Renal cortical epithelial cell (primary cell): ENCODE results near the gene PCDHGB6. TPM values are rescaled to one million over a fixed set of nuclear protein-coding genes. Genes with fewer than 3 reads are reported as not detected.
A peak's percentile ranks its signal among the peaks of the same experiment; 100 is the strongest.
"Not testable (repeated sequence)": the region's sequence is repeated elsewhere in the genome, so short reads cannot be mapped to it uniquely, and the experiment has no call there.

Experiments used
- DNase-seq: peaks from one replicate; pipeline ENCODE4 v3.0.0-alpha.2; 2011; ENCODE audit warnings: low read depth
- total RNA-seq: library from RNA; depleted of rRNA; stranded (reverse); fragments of >200 nt; gene quantifications from 2 replicates; pipeline ENCODE4 v1.2.3, GENCODE V29; 2014

The PCDHGB6 gene
- total RNA-seq, 1 donor from 2014 or later: 2.3 TPM

DNA sequence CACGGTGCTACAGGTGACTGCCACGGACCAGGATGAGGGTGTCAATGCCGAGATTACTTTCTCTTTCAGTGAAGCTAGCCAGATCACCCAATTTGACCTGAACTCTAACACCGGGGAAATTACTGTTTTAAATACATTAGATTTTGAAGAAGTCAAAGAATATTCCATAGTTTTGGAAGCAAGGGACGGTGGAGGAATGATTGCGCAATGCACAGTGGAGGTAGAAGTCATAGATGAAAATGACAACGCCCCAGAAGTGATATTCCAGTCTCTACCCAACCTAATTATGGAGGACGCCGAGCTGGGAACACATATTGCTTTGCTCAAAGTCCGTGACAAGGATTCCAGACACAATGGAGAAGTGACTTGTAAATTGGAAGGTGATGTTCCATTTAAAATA is 19.2 kb upstream of the PCDHGB6 start:
- DNase-seq: no peak

DNA sequence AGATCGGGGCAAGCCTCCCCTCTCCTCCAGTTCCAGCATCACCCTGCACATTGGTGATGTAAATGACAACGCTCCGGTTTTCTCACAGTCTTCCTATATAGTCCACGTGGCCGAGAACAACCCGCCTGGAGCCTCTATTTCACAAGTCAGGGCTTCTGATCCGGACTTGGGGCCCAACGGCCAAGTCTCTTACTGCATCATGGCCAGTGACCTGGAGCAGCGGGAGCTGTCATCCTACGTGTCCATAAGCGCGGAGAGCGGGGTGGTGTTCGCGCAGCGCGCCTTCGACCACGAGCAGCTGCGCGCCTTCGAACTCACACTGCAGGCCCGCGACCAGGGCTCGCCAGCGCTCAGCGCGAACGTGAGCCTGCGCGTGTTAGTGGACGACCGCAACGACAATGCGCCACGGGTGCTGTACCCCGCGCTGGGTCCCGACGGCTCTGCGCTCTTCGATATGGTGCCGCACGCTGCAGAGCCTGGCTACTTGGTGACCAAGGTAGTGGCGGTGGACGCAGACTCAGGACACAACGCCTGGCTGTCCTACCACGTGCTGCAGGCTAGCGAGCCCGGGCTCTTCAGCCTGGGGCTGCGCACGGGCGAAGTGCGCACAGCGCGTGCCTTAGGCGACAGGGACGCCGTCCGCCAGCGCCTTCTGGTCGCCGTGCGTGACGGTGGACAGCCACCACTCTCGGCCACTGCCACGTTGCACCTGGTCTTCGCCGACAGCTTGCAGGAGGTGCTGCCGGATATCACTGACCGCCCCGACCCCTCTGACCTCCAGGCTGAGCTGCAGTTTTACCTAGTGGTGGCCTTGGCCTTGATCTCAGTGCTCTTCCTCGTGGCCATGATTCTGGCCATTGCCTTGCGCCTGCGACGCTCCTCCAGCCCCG is 18.4 kb upstream of the PCDHGB6 start:
- DNase-seq: no peak

DNA sequence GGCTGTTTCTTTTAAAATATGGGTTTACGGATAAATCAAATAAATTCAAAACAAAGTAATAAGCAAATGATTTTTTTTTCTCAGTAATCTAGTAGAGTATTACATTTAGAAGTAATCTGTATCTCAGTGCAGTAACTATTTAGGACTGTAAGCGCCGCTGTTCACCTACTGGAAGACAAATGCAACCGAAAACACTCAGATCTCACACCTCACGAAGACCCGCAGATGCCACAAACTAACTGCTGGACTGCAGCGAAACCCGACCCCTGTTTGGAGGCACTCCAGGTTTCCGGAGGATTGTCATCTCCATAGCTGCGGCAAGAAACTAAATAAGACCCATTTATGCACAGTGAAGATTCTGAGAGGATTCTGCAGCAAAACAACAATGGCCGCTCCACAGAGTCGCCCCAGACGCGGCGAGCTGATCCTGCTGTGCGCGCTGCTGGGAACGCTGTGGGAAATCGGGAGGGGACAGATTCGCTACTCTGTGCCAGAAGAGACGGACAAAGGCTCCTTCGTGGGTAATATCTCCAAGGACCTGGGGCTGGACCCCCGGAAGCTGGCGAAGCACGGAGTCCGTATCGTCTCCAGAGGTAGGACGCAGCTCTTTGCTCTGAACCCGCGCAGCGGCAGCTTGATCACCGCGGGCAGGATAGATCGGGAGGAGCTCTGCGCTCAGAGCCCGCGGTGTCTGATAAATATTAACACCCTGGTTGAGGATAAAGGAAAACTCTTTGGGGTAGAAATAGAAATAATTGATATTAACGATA is 15.2 kb upstream of the PCDHGB6 start, which contains the start of gene PCDHGA8:
Gene PCDHGA8, plus strand, starts transcription at position 205 of the 770 bp plus-strand sequence. Its CDS starts 181 bp downstream, at position 386.
- DNase-seq: no peak

DNA sequence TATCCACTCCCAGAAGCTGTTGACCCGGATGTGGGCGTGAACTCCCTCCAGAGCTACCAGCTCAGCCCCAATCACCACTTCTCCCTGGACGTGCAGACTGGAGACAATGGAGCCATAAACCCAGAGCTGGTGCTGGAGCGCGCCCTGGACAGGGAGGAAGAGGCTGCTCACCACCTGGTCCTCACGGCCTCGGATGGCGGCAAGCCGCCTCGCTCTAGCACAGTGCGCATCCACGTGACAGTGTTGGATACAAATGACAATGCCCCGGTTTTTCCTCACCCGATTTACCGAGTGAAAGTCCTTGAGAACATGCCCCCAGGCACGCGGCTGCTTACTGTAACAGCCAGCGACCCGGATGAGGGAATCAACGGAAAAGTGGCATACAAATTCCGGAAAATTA is 14.6 kb upstream of the PCDHGB6 start:
- no peak for DNase-seq

DNA sequence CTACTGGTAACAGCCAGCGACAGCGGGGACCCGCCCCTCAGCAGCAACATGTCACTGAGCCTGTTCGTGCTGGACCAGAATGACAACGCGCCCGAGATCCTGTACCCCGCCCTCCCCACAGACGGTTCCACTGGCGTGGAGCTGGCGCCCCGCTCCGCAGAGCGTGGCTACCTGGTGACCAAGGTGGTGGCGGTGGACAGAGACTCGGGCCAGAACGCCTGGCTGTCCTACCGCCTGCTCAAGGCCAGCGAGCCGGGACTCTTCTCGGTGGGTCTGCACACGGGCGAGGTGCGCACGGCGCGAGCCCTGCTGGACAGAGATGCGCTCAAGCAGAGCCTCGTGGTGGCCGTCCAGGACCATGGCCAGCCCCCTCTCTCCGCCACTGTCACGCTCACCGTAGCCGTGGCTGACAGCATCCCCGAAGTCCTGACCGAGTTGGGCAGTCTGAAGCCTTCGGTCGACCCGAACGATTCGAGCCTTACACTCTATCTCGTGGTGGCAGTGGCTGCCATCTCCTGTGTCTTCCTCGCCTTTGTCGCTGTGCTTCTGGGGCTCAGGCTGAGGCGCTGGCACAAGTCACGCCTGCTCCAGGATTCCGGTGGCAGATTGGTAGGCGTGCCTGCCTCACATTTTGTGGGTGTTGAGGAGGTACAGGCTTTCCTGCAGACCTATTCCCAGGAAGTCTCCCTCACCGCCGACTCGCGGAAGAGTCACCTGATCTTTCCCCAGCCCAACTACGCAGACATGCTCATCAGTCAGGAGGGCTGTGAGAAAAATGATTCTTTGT is 13.2 kb upstream of the PCDHGB6 start:
- not testable (repeated sequence) for DNase-seq

DNA sequence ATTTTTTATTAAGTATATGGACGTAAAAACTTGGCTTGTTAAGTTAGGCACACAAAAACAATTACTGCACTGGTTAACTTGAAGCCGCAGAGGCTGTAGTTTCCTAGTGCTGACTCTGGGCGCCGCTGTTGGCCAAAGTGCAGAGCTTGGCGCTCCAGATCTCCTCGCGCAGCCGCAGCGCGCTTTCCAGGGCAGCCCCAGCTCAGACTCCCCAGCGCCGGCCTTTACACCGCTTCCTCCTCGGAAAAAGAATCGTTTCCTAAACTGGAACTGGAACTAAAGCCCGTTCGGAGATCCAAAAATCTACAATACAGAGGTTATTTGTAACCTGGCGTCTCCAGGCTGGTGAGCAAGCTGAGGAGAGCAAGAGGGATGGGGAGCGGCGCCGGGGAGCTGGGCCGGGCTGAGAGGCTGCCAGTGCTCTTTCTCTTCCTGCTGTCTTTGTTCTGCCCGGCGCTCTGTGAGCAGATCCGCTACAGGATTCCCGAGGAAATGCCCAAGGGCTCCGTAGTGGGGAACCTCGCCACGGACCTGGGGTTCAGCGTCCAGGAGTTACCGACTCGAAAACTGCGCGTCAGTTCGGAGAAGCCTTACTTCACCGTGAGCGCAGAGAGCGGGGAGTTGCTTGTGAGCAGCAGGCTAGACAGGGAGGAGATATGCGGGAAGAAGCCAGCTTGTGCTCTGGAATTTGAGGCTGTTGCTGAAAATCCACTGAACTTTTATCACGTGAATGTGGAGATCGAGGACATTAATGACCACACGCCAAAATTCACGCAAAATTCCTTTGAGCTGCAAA is 9.9 kb upstream of the PCDHGB6 start, which contains the start of gene PCDHGB5:
Gene PCDHGB5, plus strand, starts transcription at position 192 of the 796 bp plus-strand sequence. Its CDS starts 181 bp downstream, at position 373.
- peak; percentile 27 for DNase-seq

DNA sequence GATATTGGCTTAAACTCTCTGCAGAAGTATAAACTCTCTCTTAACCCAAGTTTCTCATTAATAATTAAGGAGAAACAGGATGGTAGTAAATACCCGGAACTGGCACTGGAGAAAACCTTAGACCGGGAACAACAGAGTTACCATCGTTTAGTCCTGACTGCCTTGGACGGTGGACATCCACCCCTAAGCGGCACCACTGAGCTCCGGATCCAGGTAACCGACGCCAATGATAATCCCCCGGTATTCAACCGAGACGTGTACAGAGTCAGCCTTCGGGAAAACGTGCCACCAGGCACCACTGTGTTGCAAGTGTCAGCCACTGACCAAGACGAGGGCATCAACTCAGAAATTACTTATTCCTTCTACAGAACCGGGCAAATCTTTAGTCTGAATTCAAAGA is 9.2 kb upstream of the PCDHGB6 start:
- no peak for DNase-seq

DNA sequence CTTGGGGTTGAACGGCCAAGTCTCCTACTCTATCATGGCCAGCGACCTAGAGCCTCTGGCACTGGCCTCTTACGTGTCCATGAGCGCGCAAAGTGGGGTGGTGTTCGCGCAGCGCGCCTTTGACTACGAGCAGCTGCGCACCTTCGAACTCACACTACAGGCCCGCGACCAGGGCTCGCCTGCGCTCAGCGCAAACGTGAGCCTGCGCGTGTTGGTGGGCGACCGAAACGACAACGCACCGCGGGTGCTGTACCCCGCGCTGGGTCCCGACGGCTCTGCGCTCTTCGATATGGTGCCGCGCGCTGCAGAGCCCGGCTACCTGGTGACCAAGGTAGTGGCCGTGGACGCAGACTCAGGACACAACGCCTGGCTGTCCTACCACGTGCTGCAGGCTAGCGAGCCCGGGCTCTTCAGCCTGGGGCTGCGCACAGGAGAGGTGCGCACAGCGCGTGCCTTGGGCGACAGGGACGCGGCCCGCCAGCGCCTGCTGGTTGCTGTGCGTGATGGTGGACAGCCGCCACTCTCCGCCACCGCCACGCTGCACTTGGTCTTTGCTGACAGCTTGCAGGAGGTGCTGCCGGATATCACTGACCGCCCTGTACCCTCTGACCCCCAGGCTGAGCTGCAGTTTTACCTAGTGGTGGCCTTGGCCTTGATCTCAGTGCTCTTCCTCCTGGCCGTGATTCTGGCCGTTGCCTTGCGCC is 8.1 kb upstream of the PCDHGB6 start:
- no peak for DNase-seq

DNA sequence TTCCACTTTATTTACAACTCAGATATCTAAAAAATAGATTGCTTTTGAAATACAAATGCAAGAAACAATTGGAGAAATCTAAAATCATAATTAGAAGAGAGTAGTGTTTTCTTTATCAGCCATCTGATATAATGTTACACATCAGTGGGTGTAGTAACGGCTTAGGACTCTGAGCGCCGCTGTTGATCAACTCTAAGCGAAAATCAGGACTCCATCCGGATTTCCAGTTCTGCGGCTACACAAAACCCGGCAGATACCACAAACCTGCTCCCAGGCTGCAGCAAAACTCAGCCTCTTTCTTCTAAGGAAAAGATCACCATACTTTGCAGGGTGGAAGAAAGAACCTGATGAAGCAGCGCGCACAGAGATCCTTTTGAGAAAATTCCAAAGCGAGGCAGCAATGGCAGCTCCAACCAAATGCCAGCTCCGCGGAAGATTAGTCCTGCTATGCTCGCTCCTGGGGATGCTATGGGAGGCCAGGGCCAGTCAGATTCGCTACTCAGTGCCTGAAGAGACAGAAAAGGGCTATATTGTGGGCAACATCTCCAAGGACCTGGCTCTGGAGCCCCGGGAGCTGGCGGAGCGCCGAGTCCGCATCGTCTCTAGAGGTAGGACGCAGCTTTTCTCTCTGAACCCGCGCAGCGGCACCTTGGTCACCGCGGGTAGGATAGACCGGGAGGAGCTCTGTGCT is 5.1 kb upstream of the PCDHGB6 start, which contains the start of gene PCDHGA9:
Gene PCDHGA9, plus strand, starts transcription at position 226 of the 691 bp plus-strand sequence. Its CDS starts 175 bp downstream, at position 401.
- peak; percentile 15 for DNase-seq

DNA sequence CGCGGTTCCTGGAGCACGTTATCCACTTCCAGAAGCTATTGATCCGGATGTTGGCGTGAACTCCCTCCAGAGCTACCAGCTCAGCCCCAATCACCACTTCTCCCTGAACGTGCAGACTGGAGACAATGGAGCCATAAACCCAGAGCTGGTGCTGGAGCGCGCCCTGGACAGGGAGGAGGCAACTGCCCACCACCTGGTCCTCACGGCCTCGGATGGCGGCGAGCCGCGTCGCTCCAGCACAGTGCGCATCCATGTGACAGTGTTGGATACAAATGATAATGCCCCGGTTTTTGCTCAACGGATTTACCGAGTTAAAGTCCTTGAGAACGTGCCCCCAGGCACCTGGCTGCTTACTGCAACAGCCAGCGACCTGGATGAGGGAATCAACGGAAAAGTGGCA is 4.4 kb upstream of the PCDHGB6 start:
- DNase-seq: no peak

DNA sequence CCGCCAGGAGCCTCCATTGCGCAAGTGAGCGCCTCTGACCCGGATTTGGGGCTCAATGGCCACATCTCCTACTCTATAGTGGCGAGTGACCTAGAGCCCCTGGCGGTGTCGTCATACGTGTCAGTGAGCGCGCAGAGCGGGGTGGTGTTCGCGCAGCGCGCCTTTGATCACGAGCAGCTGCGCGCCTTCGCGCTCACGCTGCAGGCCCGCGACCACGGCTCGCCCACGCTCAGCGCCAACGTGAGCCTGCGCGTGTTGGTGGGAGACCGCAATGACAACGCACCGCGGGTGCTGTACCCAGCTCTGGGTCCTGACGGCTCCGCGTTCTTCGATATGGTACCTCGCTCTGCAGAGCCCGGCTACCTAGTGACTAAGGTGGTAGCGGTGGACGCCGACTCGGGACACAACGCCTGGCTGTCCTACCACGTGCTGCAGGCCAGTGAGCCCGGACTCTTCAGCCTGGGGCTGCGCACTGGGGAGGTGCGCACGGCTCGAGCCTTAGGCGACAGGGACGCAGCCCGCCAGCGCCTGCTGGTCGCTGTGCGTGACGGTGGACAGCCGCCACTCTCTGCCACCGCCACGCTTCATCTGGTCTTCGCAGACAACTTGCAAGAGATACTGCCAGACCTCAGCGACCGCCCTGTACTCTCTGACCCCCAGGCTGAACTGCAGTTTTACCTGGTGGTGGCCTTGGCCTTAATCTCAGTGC is 1.9 kb downstream of the PCDHGB6 start:
- DNase-seq: no peak

DNA sequence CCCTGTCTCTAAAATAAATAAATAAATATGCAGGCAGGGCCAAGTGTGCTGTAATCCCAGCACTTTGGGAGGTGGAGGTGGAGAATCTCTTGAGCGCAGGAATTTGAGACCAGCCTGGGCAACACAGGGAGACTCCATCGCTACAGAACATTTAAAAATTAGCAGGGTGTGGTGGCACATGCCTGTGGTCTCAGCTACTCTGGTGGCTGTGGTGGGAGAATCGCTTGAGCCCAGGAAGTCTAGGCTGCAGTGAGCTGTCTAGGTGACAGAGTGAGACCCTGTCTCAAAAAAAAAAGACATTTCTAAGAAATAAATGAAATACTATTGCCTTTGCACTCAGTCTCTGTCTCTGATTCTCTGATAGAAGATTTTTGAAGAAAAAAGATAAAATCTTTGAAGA is 3.8 kb downstream of the PCDHGB6 start:
- DNase-seq: no peak

DNA sequence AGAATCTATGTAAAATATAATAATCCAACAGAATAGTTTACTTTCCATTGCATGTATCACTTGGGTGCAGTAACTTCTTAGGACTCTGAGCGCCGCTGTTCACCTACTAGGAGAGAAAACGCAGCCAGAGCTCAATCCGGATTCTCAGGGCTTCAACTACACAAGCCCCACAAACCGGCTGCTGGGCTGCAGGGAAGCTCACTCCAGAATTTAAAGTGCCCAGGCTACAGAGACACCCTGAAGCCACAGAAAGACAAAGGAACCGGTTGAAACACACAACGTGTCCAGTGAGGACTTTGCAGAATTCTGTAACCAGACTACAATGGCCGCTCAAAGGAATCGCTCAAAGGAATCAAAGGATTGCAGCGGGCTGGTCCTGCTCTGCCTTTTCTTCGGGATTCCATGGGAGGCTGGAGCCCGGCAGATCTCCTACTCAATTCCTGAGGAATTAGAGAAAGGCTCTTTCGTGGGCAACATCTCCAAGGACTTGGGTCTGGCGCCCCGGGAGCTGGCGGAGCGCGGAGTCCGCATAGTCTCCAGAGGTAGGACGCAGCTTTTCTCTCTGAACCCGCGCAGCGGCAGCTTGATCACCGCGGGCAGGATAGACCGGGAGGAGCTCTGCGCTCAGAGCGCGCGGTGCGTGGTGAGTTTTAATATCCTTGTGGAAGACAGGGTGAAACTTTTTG is 5.2 kb downstream of the PCDHGB6 start, which contains the start of gene PCDHGA10:
Gene PCDHGA10, plus strand, starts transcription at position 134 of the 686 bp plus-strand sequence. Its CDS starts 189 bp downstream, at position 323.
- peak; percentile 30 for DNase-seq

DNA sequence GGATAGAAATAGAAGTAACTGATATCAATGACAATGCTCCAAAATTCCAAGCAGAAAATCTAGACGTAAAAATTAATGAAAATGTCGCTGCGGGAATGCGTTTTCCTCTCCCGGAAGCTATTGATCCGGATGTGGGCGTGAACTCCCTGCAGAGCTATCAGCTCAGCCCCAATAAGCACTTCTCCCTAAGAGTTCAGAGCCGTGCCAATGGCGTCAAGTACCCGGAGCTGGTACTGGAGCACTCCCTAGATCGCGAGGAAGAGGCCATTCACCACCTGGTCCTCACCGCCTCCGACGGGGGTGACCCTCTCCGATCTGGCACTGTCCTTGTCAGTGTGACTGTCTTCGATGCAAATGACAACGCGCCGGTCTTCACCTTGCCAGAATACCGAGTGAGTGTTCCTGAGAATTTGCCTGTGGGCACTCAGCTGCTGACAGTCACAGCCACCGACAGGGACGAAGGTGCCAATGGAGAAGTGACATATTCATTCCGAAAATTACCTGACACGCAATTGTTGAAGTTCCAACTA is 5.8 kb downstream of the PCDHGB6 start:
- DNase-seq: no peak

DNA sequence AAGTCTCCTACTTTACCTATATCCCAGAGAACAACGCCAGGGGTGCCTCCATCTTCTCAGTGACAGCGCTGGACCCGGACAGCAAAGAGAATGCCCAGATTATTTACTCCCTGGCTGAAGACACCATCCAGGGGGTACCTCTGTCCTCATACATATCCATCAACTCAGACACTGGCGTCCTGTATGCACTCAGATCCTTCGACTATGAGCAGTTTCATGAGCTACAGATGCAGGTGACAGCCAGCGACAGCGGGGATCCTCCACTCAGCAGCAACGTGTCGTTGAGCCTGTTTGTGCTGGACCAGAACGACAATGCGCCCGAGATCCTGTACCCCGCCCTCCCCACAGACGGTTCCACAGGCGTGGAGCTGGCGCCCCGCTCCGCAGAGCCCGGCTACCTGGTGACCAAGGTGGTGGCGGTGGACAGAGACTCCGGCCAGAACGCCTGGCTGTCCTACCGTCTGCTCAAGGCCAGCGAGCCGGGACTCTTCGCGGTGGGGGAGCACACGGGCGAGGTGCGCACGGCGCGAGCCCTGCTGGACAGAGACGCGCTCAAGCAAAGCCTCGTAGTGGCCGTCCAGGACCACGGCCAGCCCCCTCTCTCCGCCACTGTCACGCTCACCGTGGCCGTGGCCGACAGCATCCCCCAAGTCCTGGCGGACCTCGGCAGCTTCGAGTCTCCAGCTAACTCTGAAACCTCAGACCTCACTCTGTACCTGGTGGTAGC is 6.9 kb downstream of the PCDHGB6 start:
- DNase-seq: not testable (repeated sequence)

DNA sequence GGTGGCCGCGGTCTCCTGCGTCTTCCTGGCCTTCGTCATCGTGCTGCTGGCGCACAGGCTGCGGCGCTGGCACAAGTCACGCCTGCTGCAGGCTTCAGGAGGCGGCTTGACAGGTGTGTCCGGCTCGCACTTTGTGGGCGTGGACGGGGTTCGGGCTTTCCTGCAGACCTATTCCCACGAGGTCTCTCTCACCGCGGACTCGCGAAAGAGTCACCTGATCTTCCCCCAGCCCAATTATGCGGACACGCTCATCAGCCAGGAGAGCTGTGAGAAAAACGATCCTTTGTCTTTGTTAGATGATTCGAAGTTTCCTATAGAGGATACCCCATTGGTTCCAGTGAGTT is 7.4 kb downstream of the PCDHGB6 start:
- DNase-seq: not testable (repeated sequence)

DNA sequence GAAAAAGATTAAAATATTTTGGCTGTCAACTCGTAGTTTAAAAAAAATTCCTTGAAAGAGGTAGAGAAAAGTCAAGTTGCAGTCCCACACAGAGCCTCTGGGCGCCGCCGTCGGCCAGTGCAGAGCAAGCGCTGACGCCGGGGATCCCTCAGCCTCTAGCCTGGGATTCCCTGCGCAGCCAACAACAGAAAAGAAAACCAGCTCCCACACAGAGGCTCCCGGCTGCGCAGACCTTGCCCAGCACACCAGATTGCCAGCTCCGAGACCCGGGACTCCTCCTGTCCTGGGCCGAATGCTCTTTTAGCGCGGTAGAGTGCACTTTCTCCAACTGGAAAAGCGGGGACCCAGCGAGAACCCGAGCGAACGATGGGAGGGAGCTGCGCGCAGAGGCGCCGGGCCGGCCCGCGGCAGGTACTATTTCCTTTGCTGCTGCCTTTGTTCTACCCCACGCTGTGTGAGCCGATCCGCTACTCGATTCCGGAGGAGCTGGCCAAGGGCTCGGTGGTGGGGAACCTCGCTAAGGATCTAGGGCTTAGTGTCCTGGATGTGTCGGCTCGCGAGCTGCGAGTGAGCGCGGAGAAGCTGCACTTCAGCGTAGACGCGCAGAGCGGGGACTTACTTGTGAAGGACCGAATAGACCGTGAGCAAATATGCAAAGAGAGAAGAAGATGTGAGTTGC is 9.8 kb downstream of the PCDHGB6 start, which contains the start of gene PCDHGB7:
Gene PCDHGB7, plus strand, starts transcription at position 184 of the 679 bp plus-strand sequence. Its CDS starts 183 bp downstream, at position 367.
- DNase-seq: peak; percentile 58
